Right kidney (tissue), 1 donor: Measurements from ENCODE around the gene REV3L.
"Not testable (repeated sequence)": the region's sequence is repeated elsewhere in the genome, so short reads cannot be mapped to it uniquely, and the experiment has no call there.

Experiments used
- DNase-seq: peaks from one replicate; pipeline ENCODE4 v3.0.0-alpha.2; 2016

Gene REV3L

DNA sequence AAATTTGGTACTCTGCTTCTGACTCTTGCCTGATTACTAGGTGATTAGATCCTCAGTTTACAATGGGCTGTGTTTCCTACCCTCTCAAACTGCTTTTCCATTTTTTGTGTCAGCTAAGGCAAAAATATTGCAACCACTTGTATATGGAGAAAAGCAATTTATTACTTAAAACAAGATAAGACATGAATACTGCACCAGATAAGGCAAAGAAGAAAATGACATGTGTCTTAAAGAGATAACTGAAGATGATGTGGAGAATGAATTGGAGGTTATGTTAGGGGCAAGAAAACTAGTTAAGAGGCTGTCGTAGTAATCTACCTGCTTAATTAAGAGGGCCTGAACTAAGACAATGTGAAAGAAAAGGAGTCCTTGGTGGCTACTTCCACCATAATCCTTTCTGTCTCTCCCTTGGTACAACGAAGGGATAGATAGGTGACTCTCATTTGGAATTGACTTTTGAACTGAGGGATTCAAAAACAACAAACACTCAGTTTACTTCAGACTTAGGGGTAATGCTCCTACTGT lies 16.3 kb upstream of the REV3L start:
- no peak for DNase-seq

DNA sequence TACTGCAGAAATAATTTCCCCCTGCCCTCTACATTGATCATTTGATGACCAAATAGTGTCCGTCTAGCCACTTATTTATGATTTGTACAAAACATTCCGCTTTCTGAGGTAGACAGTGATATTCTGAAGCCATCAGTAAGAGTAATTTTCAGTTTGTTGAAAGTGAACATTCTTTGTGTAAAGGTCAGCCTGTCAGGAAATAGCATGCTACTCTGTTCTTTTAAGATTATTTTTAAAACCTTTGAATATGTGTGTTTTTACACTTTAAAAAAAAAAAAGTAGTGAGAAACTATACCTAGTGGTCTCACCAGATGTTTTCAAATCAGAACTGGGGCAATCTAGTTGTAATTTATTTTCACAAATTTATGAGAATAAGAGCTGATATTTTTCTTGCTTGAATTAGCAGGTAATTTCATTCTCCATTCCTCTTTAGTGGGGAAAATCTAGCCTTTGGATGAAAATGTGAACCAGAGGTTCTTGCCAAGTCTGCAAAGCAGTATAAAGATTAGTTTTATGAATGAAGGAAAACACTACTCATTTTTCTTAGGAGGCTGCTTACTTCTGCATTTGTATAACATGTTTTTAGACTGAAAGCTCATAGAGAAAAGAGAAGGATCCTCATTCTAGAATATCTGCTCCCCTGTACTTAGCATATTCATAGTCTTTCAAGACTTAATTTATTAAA lies 12.1 kb upstream of the REV3L start:
- DNase-seq = no peak

DNA sequence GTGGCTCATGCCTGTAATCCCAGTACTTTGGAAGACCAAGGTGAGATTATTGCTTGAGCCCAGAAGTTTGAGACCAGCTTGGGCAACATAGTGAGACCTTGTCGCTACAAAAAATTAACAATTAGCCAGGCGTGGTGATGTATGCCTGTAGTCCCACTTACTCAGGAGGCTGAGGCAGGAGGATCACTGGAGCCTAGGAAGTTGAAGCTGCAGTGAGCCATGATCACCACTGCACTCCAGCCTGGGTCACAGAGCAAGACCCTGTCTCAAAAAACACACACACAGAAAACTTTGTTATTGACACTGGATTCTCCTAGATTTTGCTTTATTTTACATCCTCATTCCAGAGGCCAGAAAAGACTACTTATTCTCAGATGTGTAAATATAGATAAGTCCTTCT lies 9.5 kb upstream of the REV3L start:
- DNase-seq = no peak

DNA sequence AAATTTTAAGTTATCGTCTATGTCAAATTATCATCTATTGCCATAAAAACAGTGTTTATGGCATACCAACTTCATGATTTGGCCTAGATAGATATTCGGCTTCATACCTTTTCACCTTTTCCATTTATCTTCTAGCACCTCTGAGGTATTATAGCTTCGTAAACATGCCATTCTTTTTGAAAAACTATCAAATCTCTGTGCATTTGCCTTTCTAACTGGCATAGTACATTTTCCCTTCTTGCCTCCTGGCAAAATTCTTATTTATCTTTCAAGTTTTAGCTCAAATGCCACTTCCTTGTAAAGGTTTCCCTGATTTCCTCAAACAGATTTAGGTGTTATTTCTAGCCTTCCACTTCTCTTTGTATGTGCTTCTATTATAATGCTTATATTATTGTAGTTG lies 7.0 kb upstream of the REV3L start:
- no peak for DNase-seq

DNA sequence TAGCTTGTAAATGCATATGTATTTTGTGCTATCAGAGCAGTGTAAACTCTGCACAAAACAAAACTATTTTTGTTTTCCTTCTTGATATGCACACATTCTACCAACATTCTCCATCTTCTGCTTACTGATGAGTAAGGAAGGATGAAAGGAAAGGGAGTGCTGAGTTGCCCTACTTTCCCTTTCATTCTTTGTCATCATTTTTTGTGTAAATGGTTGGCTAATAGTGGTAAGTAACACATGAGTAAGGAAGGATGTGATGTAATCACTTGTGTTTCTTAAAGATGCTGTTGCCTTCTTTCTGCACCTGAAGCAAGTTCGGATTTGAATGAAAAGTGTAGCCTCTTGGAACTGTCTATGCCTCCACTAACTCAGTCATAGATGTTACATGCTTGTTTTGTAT lies 4.6 kb upstream of the REV3L start:
- DNase-seq = no peak

DNA sequence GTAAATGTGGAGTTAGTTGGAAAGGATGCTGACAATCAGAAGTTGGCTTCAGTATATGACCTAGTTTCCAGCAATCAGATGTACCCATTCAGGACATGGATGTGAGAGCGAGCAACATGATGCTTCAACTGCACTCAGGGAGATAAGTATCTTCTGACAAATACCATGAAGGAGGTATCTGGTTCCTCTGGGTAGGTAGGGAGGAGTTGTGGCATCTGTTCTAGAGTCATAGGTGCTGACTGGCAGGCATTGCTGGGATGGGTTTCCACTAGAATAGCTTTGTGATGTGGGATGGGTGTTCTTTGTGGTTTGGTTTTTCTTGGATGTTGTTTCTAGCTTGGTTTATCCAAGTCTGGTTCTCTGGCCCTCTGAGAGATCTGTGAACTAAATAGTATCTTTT lies 3.9 kb upstream of the REV3L start:
- no peak for DNase-seq

DNA sequence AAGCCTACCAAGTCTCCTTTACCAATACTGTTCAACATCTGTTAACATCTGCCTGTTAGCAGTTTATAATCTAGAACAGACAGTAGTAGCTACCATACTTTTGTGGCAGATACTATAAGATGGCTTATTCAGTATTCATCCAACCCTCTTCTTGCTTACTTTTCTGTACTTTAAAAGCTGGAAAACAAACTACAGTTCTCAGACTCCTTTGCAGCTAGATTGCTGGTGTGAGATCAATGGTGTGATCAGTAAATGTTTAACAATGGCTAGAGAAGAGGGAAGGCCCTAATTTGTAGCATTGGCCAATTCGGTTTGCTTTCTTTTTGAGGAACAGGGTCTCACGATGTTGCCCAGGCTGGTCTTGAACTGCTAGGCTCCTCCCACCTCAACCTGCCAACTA lies 3.5 kb upstream of the REV3L start:
- no peak for DNase-seq

DNA sequence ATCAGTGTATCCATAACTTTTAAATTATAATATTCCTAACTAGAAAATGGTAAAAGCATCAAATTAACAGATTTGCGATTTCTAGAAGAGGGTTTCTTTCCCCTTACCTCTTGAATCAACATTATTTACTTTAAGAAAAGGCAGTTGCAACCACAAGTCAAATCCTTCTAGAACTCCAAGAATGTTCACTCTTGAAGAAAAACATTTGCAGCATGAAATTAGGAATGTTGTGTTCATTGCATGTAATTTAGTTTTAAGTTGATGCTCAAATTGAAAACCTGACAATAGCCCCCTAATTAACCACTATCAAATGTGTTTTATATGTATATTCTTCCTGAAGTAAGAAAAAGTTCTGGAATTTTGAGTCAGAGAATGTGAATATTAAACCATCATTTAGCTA lies 2.3 kb upstream of the REV3L start:
- DNase-seq = no peak

DNA sequence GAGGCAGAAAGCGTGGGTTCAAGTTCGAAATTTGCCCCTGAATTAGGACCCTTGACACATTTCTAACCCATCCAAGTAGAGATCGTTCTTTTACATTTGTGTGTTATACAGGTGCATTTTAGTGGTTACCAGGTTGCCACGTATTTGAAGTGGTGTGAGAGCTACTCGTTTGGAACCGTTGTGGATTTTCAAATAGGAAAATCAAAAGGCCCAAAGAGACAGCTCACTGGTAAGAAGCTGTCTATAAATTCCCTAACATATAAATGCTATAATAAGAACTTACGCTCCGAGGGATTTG lies 1.6 kb upstream of the REV3L start:
- DNase-seq = no peak

DNA sequence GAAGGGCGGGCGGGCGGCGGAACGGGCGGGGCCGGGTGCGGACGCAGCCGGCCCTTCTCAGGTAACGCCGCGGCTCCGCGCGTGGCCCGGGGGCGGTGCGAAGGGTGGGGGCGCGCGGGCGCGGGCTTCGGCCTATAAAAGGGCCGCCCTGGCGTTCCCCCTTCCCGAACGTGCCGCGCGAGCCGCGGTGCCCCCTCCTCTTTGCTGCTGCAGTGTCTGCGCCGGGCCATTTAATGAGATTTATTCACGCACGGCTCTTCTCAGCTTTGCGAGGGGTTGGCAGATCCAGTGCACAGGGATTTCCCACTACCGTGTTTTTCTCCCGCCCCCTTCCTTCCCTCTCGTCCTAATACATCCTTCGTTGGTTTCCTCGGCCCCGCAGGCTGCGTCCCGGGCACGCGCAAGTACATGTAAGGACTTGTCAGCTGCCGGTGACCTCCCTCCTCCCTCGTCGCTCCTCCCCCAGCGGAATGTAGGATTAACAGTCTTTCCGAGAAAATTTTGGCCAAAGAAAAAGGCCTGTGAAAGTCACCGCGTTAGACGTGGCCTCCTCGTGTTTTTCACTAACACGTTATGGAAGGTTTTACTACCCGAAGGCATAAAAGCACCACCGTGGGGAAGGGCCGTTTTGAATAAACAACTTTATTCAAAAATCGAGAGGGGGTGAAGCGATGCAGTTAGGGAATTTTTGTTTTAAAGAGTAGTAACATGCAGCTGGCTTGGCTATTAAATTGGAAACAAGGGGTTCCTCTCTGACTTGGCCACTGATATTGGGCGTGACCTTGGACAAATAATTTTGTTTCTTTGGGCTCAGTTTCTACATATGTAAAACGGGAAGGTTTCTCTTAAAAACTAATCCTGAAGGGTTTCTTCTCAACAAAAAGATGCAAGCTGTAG lies 966 bp upstream of the REV3L start:
- DNase-seq = peak; percentile 96

DNA sequence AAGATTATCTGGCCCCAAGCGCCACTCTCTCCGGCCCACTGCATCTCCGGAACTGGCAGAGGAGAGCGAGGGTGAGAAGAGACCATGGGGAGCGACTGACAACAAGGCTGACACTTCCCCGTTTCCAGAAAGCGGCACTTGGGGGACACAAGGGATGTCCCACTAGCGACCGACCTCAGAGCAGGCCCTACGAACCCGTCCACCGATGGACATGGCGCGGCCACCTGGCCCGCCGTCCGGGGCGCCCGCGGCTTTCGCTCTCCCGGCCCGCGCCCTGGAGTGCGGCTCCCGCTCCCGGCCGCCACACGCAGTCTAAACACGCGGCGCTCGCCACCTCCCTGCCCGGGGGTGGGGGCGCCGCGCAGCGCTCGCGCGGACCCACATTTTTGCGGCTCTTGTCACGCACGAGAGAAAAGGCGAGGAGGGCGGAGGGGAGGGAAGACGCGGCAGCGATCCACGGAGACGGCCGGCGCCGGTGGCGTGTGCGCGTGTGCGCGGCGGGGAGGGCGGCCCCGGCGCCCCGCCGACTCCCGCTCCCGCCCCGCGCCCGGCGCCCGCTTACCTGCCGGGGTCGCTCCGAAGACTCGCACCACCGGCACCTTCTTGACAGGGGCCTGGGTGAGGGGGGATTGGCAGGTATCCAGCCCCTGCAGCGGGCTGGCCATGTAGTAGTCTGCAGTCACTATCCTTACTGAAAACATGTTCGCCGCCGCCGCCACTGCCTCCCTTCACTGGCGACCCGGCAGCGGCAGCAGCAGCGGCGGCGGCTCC lies 645 bp downstream of the REV3L start:
- DNase-seq = peak; percentile 94

DNA sequence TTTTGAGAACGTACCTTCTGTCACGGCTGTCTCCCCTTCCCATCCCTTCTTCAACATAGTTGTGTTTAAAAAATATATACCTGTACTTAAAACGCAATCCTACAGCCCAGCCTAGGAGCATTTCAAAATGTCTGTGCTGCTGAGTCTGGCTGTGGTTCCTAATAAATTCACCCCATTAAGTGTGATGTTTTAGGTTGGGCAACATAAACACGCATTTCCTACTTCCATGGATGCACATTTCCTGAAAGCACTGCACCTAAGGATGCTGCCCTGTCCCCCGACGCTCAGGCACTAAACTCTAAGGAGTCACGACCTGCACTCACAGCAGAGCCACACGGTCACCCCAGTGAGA lies 1.2 kb downstream of the REV3L start:
- no peak for DNase-seq

DNA sequence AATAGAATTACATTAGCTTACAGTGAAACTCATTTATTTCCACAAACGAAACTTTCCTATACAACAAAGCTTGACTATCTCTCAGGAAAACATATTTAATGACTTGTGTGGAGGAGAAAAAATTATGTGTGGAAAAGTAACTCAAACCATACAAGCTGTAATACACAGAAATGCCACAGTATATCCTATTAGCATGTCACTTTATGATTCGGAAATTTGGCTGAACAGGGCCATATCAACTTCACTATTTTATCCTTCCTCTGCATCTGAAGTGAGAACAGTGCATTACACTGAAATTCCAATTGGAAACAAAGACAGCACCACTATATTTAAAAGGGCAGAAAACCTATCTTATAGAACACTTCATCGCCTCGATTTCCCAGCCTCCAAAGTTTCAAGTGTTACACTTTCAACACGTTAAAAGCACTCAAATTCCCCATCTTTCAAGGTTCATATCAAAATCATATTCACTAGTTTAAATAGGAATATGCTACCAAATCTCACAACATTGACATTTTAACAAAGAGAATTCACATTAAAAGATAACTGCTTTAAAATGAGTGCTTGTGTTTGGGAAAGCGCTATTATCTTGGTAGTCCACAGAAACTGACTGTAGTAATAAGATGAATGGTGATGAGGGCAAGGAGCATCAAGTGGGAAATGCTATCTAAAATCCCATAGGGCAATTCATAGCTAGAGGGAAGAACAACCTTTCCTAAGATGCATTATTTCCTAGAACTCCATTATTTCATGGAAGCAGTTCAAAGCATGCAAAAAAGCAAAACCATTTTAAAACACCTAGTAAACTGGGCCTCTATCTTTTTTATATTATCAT lies 1.8 kb downstream of the REV3L start:
- peak; percentile 31 for DNase-seq

DNA sequence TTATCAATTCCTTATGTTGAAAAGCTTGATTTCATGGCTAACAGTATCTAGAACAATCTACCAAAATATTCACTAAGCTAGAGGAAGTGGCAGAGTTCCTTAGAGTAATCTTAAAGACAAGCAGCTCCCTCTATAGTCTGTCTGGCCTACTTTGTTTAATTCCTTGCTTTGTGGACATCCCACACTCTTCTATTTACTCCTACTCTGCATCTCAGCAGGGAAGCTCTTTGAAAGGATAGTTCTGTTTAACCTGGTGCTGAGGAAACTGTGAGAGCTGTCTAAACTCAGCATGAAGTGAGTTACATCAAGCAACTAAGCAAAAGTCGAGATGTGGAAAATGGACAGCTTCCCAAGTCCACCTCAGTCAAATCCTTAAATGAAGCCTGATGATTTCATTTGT lies 4.3 kb downstream of the REV3L start:
- no peak for DNase-seq

DNA sequence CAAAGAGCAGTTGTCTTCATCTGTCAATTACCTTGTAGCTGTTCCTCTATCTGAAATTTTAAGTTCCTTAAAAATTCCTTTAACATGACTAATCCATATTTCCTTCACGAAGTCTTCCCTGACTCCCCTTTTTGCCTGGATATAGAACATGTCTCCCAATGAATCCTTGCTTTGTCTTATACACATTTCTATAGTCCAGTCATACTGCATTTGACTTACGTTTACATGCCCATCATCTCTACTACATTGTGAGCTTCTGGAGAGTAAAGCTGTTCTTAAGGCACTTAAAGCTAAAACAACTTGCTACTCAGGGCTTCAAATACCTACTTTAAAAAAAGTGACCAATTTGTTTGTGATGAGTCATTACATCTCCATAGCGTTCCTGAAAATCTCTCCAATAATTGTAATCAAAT lies 4.9 kb downstream of the REV3L start:
- DNase-seq = no peak

DNA sequence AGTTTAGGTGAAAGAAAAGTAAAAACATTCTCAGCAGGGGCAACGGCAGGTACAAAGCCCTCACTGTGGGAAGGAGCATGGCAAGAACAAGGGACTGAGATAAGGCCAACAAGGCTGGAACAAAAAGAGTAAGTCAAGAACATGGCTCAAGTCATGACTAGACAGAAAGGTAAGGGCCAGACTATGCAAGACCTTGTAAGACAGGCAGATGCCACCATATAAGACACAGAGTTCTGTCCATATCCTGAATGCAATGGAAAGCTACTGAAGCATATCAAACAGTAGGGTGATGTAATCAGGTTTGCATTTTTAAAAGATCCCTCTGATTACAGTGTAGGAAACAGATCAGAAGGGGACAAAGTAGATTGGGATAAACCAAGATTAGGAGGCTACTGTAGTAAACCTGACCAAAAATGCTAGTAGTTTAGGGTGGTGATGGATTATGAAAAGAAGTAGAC lies 5.5 kb downstream of the REV3L start:
- no peak for DNase-seq

DNA sequence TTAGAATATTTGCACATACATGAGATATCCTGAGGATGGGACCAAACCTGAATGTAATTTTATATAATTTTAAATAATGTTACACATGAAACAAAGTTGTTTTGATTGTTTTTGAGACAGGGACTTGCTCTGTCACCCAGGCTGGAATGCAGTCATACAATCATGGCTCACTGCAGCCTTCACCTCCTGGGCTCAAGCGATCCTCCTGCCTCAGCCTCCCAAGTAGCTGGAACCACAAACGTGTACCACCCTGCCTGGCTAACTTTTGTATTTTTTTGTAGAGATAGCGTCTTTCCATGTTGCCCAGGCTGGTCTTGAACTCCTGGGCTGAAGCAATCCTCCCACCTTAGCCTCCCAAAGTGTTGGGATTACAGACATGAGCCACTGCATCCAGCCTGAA lies 7.0 kb downstream of the REV3L start:
- DNase-seq = not testable (repeated sequence)

DNA sequence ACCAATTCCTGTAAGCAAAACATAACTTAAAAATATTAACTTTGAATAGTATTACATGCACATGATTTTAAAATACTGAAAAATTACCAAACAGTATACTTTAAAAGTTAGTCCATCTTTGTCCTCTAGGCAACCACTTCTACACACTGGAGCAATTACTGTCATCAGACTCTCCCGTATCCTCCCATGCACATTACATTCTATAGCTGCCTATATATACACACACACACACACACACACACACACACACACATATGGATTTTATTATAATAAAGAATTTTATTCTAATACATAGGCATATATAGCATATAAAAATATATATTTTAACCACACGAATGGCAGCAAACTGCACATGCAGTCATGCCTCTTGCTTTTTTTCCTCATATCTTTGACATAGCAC lies 8.2 kb downstream of the REV3L start:
- no peak for DNase-seq

DNA sequence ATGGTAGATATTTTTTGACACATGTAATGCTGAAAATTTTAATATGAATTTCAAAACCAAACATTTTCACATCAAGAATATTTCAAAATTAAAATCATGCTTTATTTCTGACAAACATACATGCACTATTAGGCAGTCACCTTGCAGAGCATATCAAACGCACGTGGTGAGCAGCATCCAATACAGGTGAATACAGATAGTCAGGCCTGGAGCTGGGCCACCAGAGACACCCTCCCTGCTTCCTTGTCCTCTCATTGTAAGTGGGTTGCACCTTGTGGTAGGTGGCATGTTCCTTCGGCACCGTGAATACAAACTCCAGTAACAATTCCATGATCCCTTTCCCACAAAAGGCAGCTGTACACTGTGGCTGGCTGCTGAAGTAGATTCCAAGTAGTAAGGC lies 8.9 kb downstream of the REV3L start:
- DNase-seq = no peak

DNA sequence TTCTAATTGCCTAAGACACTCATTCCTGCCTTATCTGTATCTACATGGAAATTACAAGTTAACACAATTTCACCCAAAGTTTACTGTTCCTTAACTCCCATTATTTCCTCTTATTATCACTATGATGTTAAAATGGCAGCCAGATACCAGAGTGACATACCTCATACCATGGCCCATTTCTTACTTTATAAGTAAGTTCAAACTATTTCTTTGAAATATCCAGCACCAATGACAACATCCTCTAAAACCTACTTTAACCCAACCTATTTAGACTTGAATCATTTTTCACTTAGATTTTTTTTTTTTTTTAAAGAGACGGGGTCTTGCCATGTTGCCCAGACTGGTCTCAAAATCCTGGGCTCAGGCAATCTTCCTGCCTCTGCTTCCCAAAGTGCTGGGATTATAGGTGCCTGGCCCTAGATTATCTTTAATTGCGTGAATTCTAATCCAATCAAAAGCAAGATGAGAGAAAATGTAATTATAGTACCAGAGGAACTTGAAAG lies 10.0 kb downstream of the REV3L start:
- no peak for DNase-seq

DNA sequence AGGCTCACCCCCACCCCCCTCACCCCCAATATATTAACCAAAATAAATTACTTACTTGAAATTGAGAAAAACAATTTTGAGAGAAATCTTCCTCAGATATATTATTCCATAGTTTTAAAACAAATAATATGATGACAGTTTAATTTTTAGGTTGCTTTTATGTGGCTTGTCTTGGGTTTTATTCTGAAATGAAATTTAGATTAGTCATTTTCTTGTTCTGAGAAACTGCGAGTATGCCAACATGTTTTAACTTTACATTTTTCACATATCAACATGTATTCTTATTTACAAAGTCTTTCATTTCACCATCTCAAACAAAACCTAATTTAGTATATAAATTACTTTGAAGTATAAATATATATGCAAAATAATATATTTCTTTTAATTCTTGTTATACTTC lies 11.1 kb downstream of the REV3L start:
- no peak for DNase-seq

DNA sequence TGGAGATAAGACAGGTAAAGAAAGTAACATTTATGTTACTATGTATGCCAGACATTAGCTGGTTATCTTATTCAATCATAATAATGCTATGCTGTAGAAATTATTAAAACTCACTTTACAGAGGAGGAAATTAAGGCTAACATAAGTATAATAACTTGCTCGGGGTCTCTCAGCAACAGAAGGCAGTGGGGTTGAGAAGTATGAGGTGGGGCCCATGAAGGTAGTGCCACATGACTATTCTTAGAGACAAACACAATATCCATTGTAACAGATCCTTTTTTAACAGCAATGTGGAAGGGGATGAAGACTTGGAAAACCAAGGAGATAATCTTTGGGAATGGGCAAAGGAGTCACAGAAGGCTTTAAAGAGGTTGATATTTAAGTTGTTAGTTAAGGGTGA lies 11.5 kb downstream of the REV3L start:
- DNase-seq = no peak
